Gastroesophageal sphincter (tissue), 3 donors: Measurements from ENCODE around the gene CAPG.

Source experiments
- CTCF ChIP-seq, 4 experiments: fragments of 200-600 bp in 2 of 4; fragments of 450-650 bp in 2 of 4; sonication (generic) in 1 of 4; IDR thresholded peaks; one replicate each; pipeline ENCODE4 v1.5.1; 2017 to 2019; ENCODE audit warnings: antibody characterized with exemption in 4 of 4, mild to moderate bottlenecking in 2 of 4, moderate library complexity in 2 of 4
- EP300 ChIP-seq: sonication (generic); formaldehyde crosslinking; IDR thresholded peaks from one replicate; pipeline ENCODE4 v1.6.1; 2017; ENCODE audit warnings: antibody characterized with exemption, mild to moderate bottlenecking
- POLR2AphosphoS5 ChIP-seq: sonication (generic); formaldehyde crosslinking; IDR thresholded peaks from one replicate; pipeline ENCODE4 v1.6.1; 2017; ENCODE audit warnings: antibody characterized with exemption

- TF ChIP-seq EP300 (no peak), CTCF (IDR thresholded peaks at IDR 0.05) (no peak), POLR2AphosphoS5 (no peak)
Measured at GRCh38 chr2:85398426-85399182, 11.6 kb downstream of the CAPG start.
